GM23338 (cell line): ENCODE results near the gene ULBP2. TPM values are rescaled to one million over a fixed set of nuclear protein-coding genes. Genes with fewer than 3 reads are reported as not detected.
"Not testable (repeated sequence)": the region's sequence is repeated elsewhere in the genome, so short reads cannot be mapped to it uniquely, and the experiment has no call there.

Experiments used
- ATAC-seq: fragments of 200-7000 bp; cut with Tn5 transposase; 3 replicates; pipeline ENCODE4 v1.9.1; 2020
- DNase-seq: peaks from one replicate; pipeline ENCODE4 v3.0.0-alpha.2; 2015; ENCODE audit warnings: low spot score
- H2AFZ ChIP-seq: fragments of 200-600 bp; sonication (generic); 2 replicates; pipeline ENCODE4 v1.8.0; 2016; ENCODE audit warnings: antibody characterized with exemption, mild to moderate bottlenecking, moderate library complexity
- H3F3A ChIP-seq: fragments of 200-600 bp; sonication (generic); replicated peaks from 2 replicates; pipeline ENCODE4 v1.8.0; 2017; ENCODE audit warnings: antibody characterized with exemption, mixed run types, low read depth
- H3K27ac ChIP-seq: fragments of 200-600 bp; sonication (generic); 2 replicates; pipeline ENCODE4 v1.6.1; 2016; ENCODE audit warnings: low read depth
- H3K27me3 ChIP-seq: fragments of 200-600 bp; sonication (generic); 2 replicates; pipeline ENCODE4 v1.8.0; 2016; ENCODE audit warnings: mild to moderate bottlenecking, mixed run types, moderate library complexity; ENCODE audit not compliant: insufficient read depth
- H3K36me3 ChIP-seq: fragments of 200-600 bp; sonication (generic); 2 replicates; pipeline ENCODE4 v1.8.0; 2016; ENCODE audit warnings: mild to moderate bottlenecking; ENCODE audit not compliant: insufficient read depth
- H3K4me1 ChIP-seq: fragments of 200-600 bp; sonication (generic); 2 replicates; pipeline ENCODE4 v1.8.0; 2016; ENCODE audit warnings: mild to moderate bottlenecking, moderate library complexity; ENCODE audit not compliant: insufficient read depth
- H3K4me2 ChIP-seq: fragments of 200-600 bp; sonication (generic); 2 replicates; pipeline ENCODE4 v1.7.1; 2017; ENCODE audit warnings: mixed run types
- H3K4me3 ChIP-seq: fragments of 200-600 bp; sonication (generic); 2 replicates; pipeline ENCODE4 v1.6.1; 2016; ENCODE audit warnings: mixed run types
- H3K79me2 ChIP-seq: fragments of 200-600 bp; sonication (generic); replicated peaks from 2 replicates; pipeline ENCODE4 v1.8.0; 2017; ENCODE audit warnings: mild to moderate bottlenecking; ENCODE audit not compliant: insufficient read depth
- H3K9me2 ChIP-seq: fragments of 200-600 bp; sonication (generic); 2 replicates; pipeline ENCODE4 v1.8.0; 2017; ENCODE audit not compliant: insufficient read depth
- H4K20me1 ChIP-seq: fragments of 200-600 bp; sonication (generic); replicated peaks from 2 replicates; pipeline ENCODE4 v1.8.0; 2017; ENCODE audit warnings: mild to moderate bottlenecking; ENCODE audit not compliant: insufficient read depth
- H3K27ac Mint-ChIP-seq: 2 replicates; pipeline ENCODE4 v1.8.0; 2020; ENCODE audit warnings: inconsistent platforms, mild to moderate bottlenecking, moderate library complexity, mixed read lengths
- H3K27me3 Mint-ChIP-seq: 3 replicates; pipeline ENCODE4 v1.8.0; 2022; ENCODE audit warnings: low read depth, mild to moderate bottlenecking, moderate library complexity, mixed read lengths, inconsistent platforms; ENCODE audit not compliant: insufficient read depth, poor library complexity
- H3K36me3 Mint-ChIP-seq: 3 replicates; pipeline ENCODE4 v1.8.0; 2021; ENCODE audit warnings: low read depth, mild to moderate bottlenecking, inconsistent platforms, moderate library complexity, mixed read lengths
- H3K4me1 Mint-ChIP-seq: 3 replicates; pipeline ENCODE4 v1.8.0; 2020; ENCODE audit warnings: mild to moderate bottlenecking, inconsistent platforms, mixed read lengths
- H3K4me3 Mint-ChIP-seq: 3 replicates; pipeline ENCODE4 v1.8.0; 2021; ENCODE audit warnings: moderate library complexity, mild to moderate bottlenecking, inconsistent platforms, mixed read lengths
- H3K9me3 Mint-ChIP-seq: 3 replicates; pipeline ENCODE4 v1.8.0; 2020; ENCODE audit warnings: moderate library complexity, mild to moderate bottlenecking, inconsistent platforms, mixed read lengths
- CREB1 ChIP-seq: fragments of 250-450 bp; sonication (Bioruptor Pico); IDR thresholded peaks from 2 replicates; pipeline ENCODE4 v1.5.0; 2020; ENCODE audit warnings: low read depth, mild to moderate bottlenecking, moderate library complexity
- ETS1 ChIP-seq: IDR thresholded peaks from 2 replicates; pipeline ENCODE4 v1.6.1; 2016; ENCODE audit warnings: antibody characterized with exemption
- EZH2 ChIP-seq: fragments of 200-600 bp; sonication (generic); IDR thresholded peaks from one replicate; pipeline ENCODE4 v1.8.0; 2017; ENCODE audit warnings: antibody characterized with exemption, mild to moderate bottlenecking, low read depth; ENCODE audit not compliant: unreplicated experiment
- EZH2phosphoT487 ChIP-seq: fragments of 200-600 bp; sonication (generic); IDR thresholded peaks from one replicate; pipeline ENCODE4 v1.8.1; 2018; ENCODE audit warnings: antibody characterized with exemption; ENCODE audit not compliant: unreplicated experiment
- JUNB ChIP-seq: IDR thresholded peaks from one replicate; pipeline ENCODE4 v1.6.1; 2016; ENCODE audit warnings: antibody characterized with exemption; ENCODE audit not compliant: unreplicated experiment
- ZNF114 ChIP-seq: fragments of 250-450 bp; sonication (Bioruptor Pico); IDR thresholded peaks from 2 replicates; pipeline ENCODE4 v1.5.0; 2020; ENCODE audit warnings: mild to moderate bottlenecking, moderate library complexity
- ZNF331 ChIP-seq: fragments of 250-450 bp; sonication (Bioruptor Pico); IDR thresholded peaks from 2 replicates; pipeline ENCODE4 v1.5.0; 2020; ENCODE audit warnings: low read depth, mild to moderate bottlenecking, moderate library complexity
- polyA plus RNA-seq: library from polyadenylated mRNA; unstranded; fragments of >200 nt; fragmentation: Nextera tagmentation; extraction: Ambion mirVana; gene quantifications from 2 replicates; pipeline ENCODE4 v1.2.1, GENCODE V29; 2016
- total RNA-seq: library from RNA; depleted of rRNA; stranded (reverse); fragments of >200 nt; shearing (Covaris generic); gene quantifications from 2 replicates; pipeline ENCODE4 v1.2.3, GENCODE V29; 2014

ULBP2 gene
- total and polyA plus RNA-seq, 2 experiments from 2014 or later: not detected

DNA sequence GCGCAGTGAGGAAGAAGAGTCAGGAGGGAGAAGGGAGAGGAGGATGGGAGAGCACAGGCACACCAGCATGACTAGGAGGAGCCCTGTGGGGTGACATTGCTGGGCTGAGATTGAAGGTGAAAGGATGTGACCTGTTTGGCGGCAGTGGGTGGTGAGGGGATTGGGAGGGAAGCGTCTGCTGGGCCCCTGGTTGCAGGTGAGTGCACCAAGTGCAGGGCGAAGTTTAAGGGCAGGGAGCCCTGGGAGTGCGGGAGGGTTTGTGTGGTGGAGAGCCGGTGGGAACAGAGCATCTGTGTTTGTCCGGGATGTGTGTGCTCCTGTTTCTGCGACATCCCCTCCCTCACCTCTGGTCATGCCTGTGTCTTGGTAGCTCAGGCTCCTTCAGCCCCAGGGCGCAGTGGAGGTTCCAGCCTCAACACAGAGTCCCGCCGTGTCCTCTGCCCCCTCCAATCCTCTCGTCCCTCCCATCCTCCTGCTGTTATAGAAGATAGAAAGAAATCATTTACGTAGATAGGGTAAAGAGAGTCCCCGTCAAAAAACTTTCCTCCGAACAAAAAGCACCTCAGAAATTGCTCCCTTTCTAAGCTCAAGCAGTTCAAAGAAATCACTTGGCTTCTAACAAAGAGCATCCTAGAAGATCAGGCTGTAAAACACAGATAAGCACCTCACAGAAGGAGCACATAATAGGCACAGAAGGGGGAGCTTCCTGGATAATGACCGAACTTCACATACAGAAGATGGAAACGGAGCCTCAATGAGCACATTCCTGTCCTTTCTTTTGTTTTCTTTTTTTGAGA lies 46.9 kb downstream of the ULBP2 start:
- Histone ChIP-seq H3K27ac (no peak overlapping the region), H3K4me2 (peak overlapping the region; percentile 56), H2AFZ (no peak overlapping the region), H3F3A (peaks cover 5% of the 10 kb centered on the region; the same call in 1 of the 2 replicates), H3K79me2 (no peaks in the 10 kb centered on the region), H3K4me3 (peak overlapping the region; percentile 2), H3K9me2 (no peaks in the 10 kb centered on the region), H3K27me3 (peaks cover 97% of the 10 kb centered on the region), H3K36me3 (no peaks in the 10 kb centered on the region), H4K20me1 (peaks cover 14% of the 10 kb centered on the region), H3K4me1 (peaks cover 13% of the 10 kb centered on the region; the same call in 1 of the 2 replicates)
- TF ChIP-seq EZH2phosphoT487: peak; percentile 87
- no peak for TF ChIP-seq ZNF331 (CRISPR knock-in tag)
- TF ChIP-seq EZH2: peak; percentile 95
- peaks cover 100% of the 10 kb centered on the region for H3K27me3 Mint-ChIP-seq
- H3K36me3 Mint-ChIP-seq: no peaks in the 10 kb centered on the region; the same call in 2 of the 3 replicates
- H3K4me3 Mint-ChIP-seq: peak overlapping the region; percentile 3; the same call in 1 of the 3 replicates
- DNase-seq: peak; percentile 87
- peak; percentile 68 for ATAC-seq
- H3K27ac Mint-ChIP-seq: no peak overlapping the region
- H3K9me3 Mint-ChIP-seq: peaks cover 5% of the 10 kb centered on the region; the same call in 1 of the 3 replicates
- peaks cover 33% of the 10 kb centered on the region for H3K4me1 Mint-ChIP-seq

DNA sequence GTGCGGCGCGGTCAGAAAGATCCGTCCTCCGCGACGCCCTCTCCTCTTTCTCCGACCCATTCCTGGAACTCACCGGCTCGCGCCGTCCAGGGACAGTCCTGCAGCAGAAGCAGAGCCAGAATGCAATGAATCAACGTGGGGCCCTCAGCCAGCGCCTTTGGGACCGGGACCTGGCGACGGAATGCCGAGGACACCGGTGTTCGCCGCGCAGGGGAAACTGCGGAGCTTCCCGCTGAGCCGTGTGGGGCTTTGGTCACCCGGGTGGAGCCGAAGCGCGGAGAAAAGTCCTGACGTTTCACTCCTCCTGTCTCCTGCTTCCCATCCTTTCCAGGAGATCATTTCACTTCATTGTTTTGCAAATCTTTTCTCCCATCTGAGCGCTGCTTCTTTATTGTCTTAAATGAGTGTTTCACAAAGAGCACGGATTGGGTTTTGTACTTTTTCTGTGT lies 48.4 kb downstream of the ULBP2 start:
- H2AFZ ChIP-seq: no peak overlapping the region; the same call in 1 of the 2 replicates
- peak overlapping the region; percentile 61 for H3K4me3 Mint-ChIP-seq
- peaks cover 5% of the 10 kb centered on the region; the same call in 1 of the 2 replicates for H3F3A ChIP-seq
- DNase-seq: peak; percentile 40
- H3K36me3 Mint-ChIP-seq: no peaks in the 10 kb centered on the region; the same call in 2 of the 3 replicates
- H3K9me3 Mint-ChIP-seq: peaks cover 5% of the 10 kb centered on the region; the same call in 1 of the 3 replicates
- peak overlapping the region; percentile 49 for H3K4me3 ChIP-seq
- peaks cover 100% of the 10 kb centered on the region for H3K27me3 ChIP-seq
- peak; percentile 25 for ATAC-seq
- no peak overlapping the region for H3K27ac Mint-ChIP-seq
- H3K79me2 ChIP-seq: no peaks in the 10 kb centered on the region
- no peak overlapping the region for H3K27ac ChIP-seq
- peak overlapping the region; percentile 77 for H3K4me2 ChIP-seq
- H3K36me3 ChIP-seq: no peaks in the 10 kb centered on the region
- TF ChIP-seq EZH2phosphoT487: peak; percentile 90
- no peak for TF ChIP-seq ETS1
- no peaks in the 10 kb centered on the region for H3K9me2 ChIP-seq
- H3K27me3 Mint-ChIP-seq: peaks cover 98% of the 10 kb centered on the region
- peaks cover 14% of the 10 kb centered on the region for H4K20me1 ChIP-seq
- peaks cover 33% of the 10 kb centered on the region for H3K4me1 Mint-ChIP-seq
- H3K4me1 ChIP-seq: peaks cover 13% of the 10 kb centered on the region; the same call in 1 of the 2 replicates

- no peak overlapping the region for H3K27ac Mint-ChIP-seq
- peak overlapping the region; percentile 77 for H3K4me2 ChIP-seq
These were observed 49.1 kb downstream of the ULBP2 start for GRCh38 chr6:149990661-149991471.

DNA sequence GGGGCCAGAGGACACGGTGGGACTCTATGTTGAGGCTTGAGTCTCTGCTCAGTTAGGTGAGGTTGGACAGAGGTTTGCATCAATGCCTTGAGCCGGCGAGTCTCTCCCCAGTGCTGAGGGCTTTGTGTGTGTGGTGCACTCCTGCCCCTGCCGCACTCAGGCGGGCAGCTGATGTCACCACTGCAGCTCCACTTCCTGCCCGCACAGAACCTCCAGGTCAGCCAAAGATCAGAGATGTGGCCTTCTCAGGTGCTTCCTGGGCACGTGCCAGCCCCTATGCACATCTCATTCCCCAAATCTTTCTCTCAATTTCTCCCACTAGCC lies 49.6 kb downstream of the ULBP2 start:
- ATAC-seq (peak; percentile 22), DNase-seq (peak; percentile 27)
- Histone ChIP-seq H3K4me2 (peak overlapping the region; percentile 77), H3K4me3 (peak overlapping the region; percentile 49), H3K27me3 (peaks cover 97% of the 10 kb centered on the region), H4K20me1 (peaks cover 14% of the 10 kb centered on the region), H3K4me1 (peaks cover 13% of the 10 kb centered on the region; the same call in 1 of the 2 replicates)
- not testable (repeated sequence) for H3K27ac ChIP-seq, H3K27ac Mint-ChIP-seq, H3K36me3 Mint-ChIP-seq, H3K9me3 Mint-ChIP-seq, H2AFZ ChIP-seq, H3K36me3 ChIP-seq, H3K9me2 ChIP-seq, H3K79me2 ChIP-seq, H3F3A ChIP-seq
- peaks cover 91% of the 10 kb centered on the region for H3K27me3 Mint-ChIP-seq
- H3K4me3 Mint-ChIP-seq: peak overlapping the region; percentile 61
- peaks cover 33% of the 10 kb centered on the region for H3K4me1 Mint-ChIP-seq

More at GRCh38 chr6:149990661-149991471, 49.1 kb downstream of the ULBP2 start:
- DNase-seq: peak; percentile 55
- no peaks in the 10 kb centered on the region for H3K36me3 ChIP-seq
- Mint-ChIP-seq H3K9me3 (peaks cover 5% of the 10 kb centered on the region; the same call in 1 of the 3 replicates), H3K4me1 (peaks cover 33% of the 10 kb centered on the region), H3K4me3 (peak overlapping the region; percentile 61), H3K27me3 (peaks cover 96% of the 10 kb centered on the region), H3K36me3 (no peaks in the 10 kb centered on the region; the same call in 2 of the 3 replicates)
- H3K27ac ChIP-seq: no peak overlapping the region
- H4K20me1 ChIP-seq: peaks cover 14% of the 10 kb centered on the region
- H3K27me3 ChIP-seq: peaks cover 97% of the 10 kb centered on the region
- H2AFZ ChIP-seq: no peak overlapping the region; the same call in 1 of the 2 replicates
- peak; percentile 31 for ATAC-seq
- H3F3A ChIP-seq: peaks cover 5% of the 10 kb centered on the region; the same call in 1 of the 2 replicates
- H3K9me2 ChIP-seq: no peaks in the 10 kb centered on the region
- no peaks in the 10 kb centered on the region for H3K79me2 ChIP-seq
- peak overlapping the region; percentile 49 for H3K4me3 ChIP-seq
- H3K4me1 ChIP-seq: peaks cover 13% of the 10 kb centered on the region; the same call in 1 of the 2 replicates
- TF ChIP-seq JUNB (no peak), ZNF331 (CRISPR knock-in tag) (no peak), EZH2phosphoT487 (peak; percentile 87), EZH2 (peak; percentile 99), CREB1 (CRISPR knock-in tag) (no peak), ZNF114 (no peak)
